Measurements from ENCODE around the gene TMEM131L. TPM values are rescaled to one million over a fixed set of nuclear protein-coding genes. Genes with fewer than 3 reads are reported as not detected.

TMEM131L gene
- total and polyA plus RNA-seq, 2 donors (not counting 3 experiments of a cell fraction or from before 2014, with no cell fraction given): 7.7 to 21.2 TPM

DNA sequence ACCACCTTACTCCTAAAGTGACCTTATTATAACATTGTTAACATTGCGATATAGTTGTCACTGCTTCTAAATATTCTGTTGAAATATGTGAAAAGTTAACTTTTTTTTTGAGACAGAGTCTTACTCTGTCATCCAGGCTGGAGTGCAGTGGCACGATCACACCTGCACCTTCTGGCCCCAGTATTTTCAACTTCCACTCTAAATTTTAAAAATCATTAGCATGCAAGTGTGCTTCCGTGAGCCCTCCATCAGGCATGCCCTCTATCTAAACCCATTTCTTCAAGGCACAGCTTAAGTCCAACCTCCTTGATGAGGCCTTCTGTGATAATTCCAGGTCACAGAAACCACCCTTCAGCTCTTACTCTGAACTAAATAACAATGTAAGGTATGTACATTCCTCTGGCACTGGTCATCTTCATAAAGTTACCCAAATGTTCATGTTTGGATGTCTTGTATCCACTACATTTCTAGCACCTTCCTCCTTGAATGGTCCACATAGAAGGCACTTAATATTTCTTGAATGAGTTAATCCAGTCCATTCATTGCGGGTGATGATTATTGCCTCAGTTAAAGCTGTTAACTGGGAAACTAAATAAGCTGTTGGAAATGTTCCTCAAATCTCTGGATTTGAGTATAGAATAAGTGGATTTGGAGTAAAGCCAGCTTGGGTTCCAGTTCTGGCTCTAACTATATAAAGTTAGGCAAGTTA, 38.6 kb upstream of the TMEM131L start:
- no peak overlapping the region for H2AFZ ChIP-seq (ENCODE audit: low read depth, low read length)

More for the DNA sequence above, 38.6 kb upstream of the TMEM131L start:
- no peaks in the 10 kb centered on the region for H3K36me3 ChIP-seq (ENCODE audit: control insufficient read depth in 2 of 2, extremely low read depth in 1 of 2, insufficient read depth in 2 of 2, low read length in 2 of 2)
- no peak overlapping the region for H3K9ac ChIP-seq (replicated peaks; ENCODE audit: extremely low read depth, insufficient read depth, low read length)
- intact Hi-C loops (cut with micrococcal nuclease) (no loop called here), dilution Hi-C loops (cut with MboI; ENCODE audit: extremely low pct_ligation_motif_present, low sequenced_read_pairs) (no loop called here)
- DNase-seq (ENCODE audit: low read depth, low spot score): no peak
- no peaks in the 10 kb centered on the region for H3K9me3 ChIP-seq (replicated peaks; ENCODE audit: control insufficient read depth, insufficient read depth, low read length)
- TF ChIP-seq POLR2A (IDR thresholded peaks at IDR 0.05; ENCODE audit: low read depth, low read length) (no peak), MYC (IDR thresholded peaks at IDR 0.05; ENCODE audit: low read depth, low read length) (no peak), MAX (IDR thresholded peaks at IDR 0.05; ENCODE audit: insufficient read depth, insufficient read length) (no peak), FOS (IDR thresholded peaks at IDR 0.05; ENCODE audit: borderline replicate concordance, insufficient read depth, low read length) (no peak), EZH2 (IDR thresholded peaks at IDR 0.05; ENCODE audit: borderline replicate concordance, low read depth, low read length, severe bottlenecking) (no peak), GATA2 (IDR thresholded peaks at IDR 0.05; ENCODE audit: insufficient read depth, insufficient read length, low read depth, low read length) (no peak), JUN (IDR thresholded peaks at IDR 0.05; ENCODE audit: borderline replicate concordance, insufficient read depth, insufficient read length, low read depth) (no peak), POLR2AphosphoS5 (IDR thresholded peaks at IDR 0.05; ENCODE audit: insufficient read depth, low read depth, low read length) (no peak)
- TF ChIP-seq, protein P1, sequence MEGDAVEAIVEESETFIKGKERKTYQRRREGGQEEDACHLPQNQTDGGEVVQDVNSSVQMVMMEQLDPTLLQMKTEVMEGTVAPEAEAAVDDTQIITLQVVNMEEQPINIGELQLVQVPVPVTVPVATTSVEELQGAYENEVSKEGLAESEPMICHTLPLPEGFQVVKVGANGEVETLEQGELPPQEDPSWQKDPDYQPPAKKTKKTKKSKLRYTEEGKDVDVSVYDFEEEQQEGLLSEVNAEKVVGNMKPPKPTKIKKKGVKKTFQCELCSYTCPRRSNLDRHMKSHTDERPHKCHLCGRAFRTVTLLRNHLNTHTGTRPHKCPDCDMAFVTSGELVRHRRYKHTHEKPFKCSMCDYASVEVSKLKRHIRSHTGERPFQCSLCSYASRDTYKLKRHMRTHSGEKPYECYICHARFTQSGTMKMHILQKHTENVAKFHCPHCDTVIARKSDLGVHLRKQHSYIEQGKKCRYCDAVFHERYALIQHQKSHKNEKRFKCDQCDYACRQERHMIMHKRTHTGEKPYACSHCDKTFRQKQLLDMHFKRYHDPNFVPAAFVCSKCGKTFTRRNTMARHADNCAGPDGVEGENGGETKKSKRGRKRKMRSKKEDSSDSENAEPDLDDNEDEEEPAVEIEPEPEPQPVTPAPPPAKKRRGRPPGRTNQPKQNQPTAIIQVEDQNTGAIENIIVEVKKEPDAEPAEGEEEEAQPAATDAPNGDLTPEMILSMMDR (IDR thresholded peaks at IDR 0.05; ENCODE audit: extremely low read depth in 1 of 2, insufficient read depth in 1 of 2, low read depth in 1 of 2, low read length in 2 of 2): no peak
- POLR2A ChIA-PET: no interaction called here
- no peak for FAIRE-seq
- CTCF ChIA-PET: interaction anchor here (0.8 to 3.1 kb wide), 4 partner anchors 11 to 147 kb away, joined by 3 to 14 read pairs (median 3); no protein-coding TSS in a partner anchor
- no peaks in the 10 kb centered on the region for H3K4me1 ChIP-seq (ENCODE audit: control insufficient read depth, extremely low read depth, insufficient read depth, low read length)
- BruUV-seq (replicated peaks): no TSS peak
- no peak overlapping the region for H3K27ac ChIP-seq (ENCODE audit: insufficient read depth, low read depth, low read length)
- no peaks in the 10 kb centered on the region for H3K9me1 ChIP-seq (replicated peaks; ENCODE audit: control insufficient read depth, extremely low read depth, insufficient read depth, low read length)
- no peak overlapping the region for H3K4me2 ChIP-seq (ENCODE audit: insufficient read depth, low read length)
- H3K79me2 ChIP-seq (ENCODE audit: control insufficient read depth, insufficient read depth, low read length): no peaks in the 10 kb centered on the region
- H3K27me3 ChIP-seq (ENCODE audit: control insufficient read depth in 2 of 2, insufficient read depth in 2 of 2, low read length in 2 of 2): no peaks in the 10 kb centered on the region
- no peaks in the 10 kb centered on the region for H4K20me1 ChIP-seq (replicated peaks; ENCODE audit: control insufficient read depth, extremely low read depth, insufficient read depth, low read length)
- H3K4me3 ChIP-seq (replicated peaks in 1 of 3; ENCODE audit: insufficient read depth in 1 of 3, low read depth in 1 of 3, low read length in 3 of 3): no peak overlapping the region

All from endothelial cell of umbilical vein (primary cell).